ENCODE measurements around the gene PRUNE2. TPM values are rescaled to one million over a fixed set of nuclear protein-coding genes. Genes with fewer than 3 reads are reported as not detected.

Gene PRUNE2
- total and polyA plus RNA-seq, 9 of the 15 experiments (the other 6 are each of a cell fraction or from before 2014, with no cell fraction given) = 0.05 to 0.45 (median 0.18) TPM; not detected in 1

- peak; percentile 58 for TF ChIP-seq CEBPB (tag; IDR thresholded peaks at IDR 0.05)
- TF ChIP-seq ZC3H11A (IDR thresholded peaks at IDR 0.05; ENCODE audit: low read depth, low read length) = no peak
- POLR2A ChIA-PET = no interaction called here
- Histone ChIP-seq H3K9me1 (ENCODE audit: control insufficient read depth, insufficient read depth, low read length) (no peaks in the 10 kb centered on the region), H3K9me3 (replicated peaks; ENCODE audit: control insufficient read depth, insufficient read depth, low read depth, low read length) (no peaks in the 10 kb centered on the region), H3K27ac (ENCODE audit: extremely low read depth, low read depth, low read length) (no peak overlapping the region), H3K36me3 (ENCODE audit: control insufficient read depth, insufficient read depth, low read length) (no peaks in the 10 kb centered on the region), H3K4me3 (no peak overlapping the region), H4K20me1 (replicated peaks; ENCODE audit: control insufficient read depth, insufficient read depth, low read length) (no peaks in the 10 kb centered on the region), H3K9ac (ENCODE audit: insufficient read depth in 1 of 2, low read depth in 2 of 2, low read length in 2 of 2) (peak overlapping the region in 1 of 2 experiments; percentile 40; a peak in 1 of 4 replicates), H3K4me2 (ENCODE audit: insufficient read depth, low read length) (peak overlapping the region; percentile 32; the same call in 1 of the 2 replicates), H3K27me3 (ENCODE audit: control insufficient read depth in 2 of 2, insufficient read depth in 2 of 2, low read length in 2 of 2) (no peaks in the 10 kb centered on the region), H3K79me2 (ENCODE audit: control insufficient read depth, insufficient read depth, low read length) (no peaks in the 10 kb centered on the region), H3K4me1 (replicated peaks in 1 of 2; ENCODE audit: control insufficient read depth in 2 of 2, insufficient read depth in 2 of 2, low read length in 2 of 2) (no peaks in the 10 kb centered on the region; a peak in 1 of 5 replicates), H2AFZ (ENCODE audit: low read depth, low read length) (peak overlapping the region; percentile 86)
- in situ Hi-C loops (cut with MboI) (no loop called here), intact Hi-C loops (cut with micrococcal nuclease) (no loop called here)
- 20% methylated on average over 4 of the region's 4 CpGs for WGBS (ENCODE audit: insufficient coverage, low coverage, missing lambda C conversion rate)
- DNase-seq (ENCODE audit: extremely low read depth in 1 of 4, low spot score in 3 of 4) = no peak
- FAIRE-seq = no peak
- CTCF ChIA-PET (ENCODE audit: low intra/inter-chr PET ratio) = no interaction called here
- ATAC-seq = no peak
- BruUV-seq (replicated peaks) = no TSS peak
Measured at GRCh38 chr9:76676857-76677256, 229.1 kb downstream of the PRUNE2 start.

DNA sequence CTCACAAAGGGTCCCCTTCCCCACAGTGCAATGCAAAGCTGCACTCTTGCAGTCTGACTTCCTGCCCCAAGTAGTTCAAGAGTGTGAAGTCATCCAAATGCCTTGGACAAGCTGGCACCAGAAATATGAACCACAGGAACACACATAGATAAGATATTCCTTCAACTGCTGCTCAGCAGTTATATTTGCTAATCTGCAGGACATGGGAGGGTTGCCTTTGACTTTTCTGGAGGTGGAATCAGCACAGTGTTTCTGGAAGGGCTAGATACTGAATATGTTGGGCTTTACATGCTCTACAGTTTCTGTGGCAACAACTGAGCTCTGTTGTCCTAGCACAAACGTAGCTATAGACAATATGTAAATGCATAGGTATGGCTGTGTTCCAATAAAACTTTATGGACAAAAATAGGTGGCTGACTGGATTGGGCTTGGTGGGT is 238.4 kb downstream of the PRUNE2 start:
- no TSS peak for BruUV-seq (replicated peaks)
- ChIA-PET POLR2A (no interaction called here), CTCF (ENCODE audit: low intra/inter-chr PET ratio) (interaction anchor here (1.1 kb wide), 1 partner anchor 37 kb away, joined by 3 read pairs; no protein-coding TSS in a partner anchor)
- H3K4me3 ChIP-seq = no peak overlapping the region
- H3K27me3 ChIP-seq (ENCODE audit: control insufficient read depth in 2 of 2, insufficient read depth in 2 of 2, low read length in 2 of 2) = no peaks in the 10 kb centered on the region
- no peaks in the 10 kb centered on the region for H4K20me1 ChIP-seq (replicated peaks; ENCODE audit: control insufficient read depth, insufficient read depth, low read length)
- peaks cover 0 to 24% of the 10 kb centered on the region in 2 experiments; a peak in 4 of 5 replicates for H3K4me1 ChIP-seq (replicated peaks in 1 of 2; ENCODE audit: control insufficient read depth in 2 of 2, insufficient read depth in 2 of 2, low read length in 2 of 2)
- H2AFZ ChIP-seq (ENCODE audit: low read depth, low read length) = 0 out of 2 replicates have a peak overlapping the region, but pooled peaks have one; percentile 40
- H3K9me3 ChIP-seq (replicated peaks; ENCODE audit: control insufficient read depth, insufficient read depth, low read depth, low read length) = no peaks in the 10 kb centered on the region; the same call in 1 of the 2 replicates
- DNase-seq (ENCODE audit: extremely low read depth in 1 of 4, low spot score in 3 of 4) (peak in 2 of 4 experiments; percentile 47 to 55), FAIRE-seq (peak; percentile 88), ATAC-seq (peak; percentile 83)
- H3K79me2 ChIP-seq (ENCODE audit: control insufficient read depth, insufficient read depth, low read length) = no peaks in the 10 kb centered on the region
- no peak overlapping the region for H3K4me2 ChIP-seq (ENCODE audit: insufficient read depth, low read length)
- H3K9ac ChIP-seq (ENCODE audit: insufficient read depth in 1 of 2, low read depth in 2 of 2, low read length in 2 of 2) = no peak overlapping the region
- no CpG with 5 or more reads among the region's 1 CpG for WGBS (ENCODE audit: insufficient coverage, low coverage, missing lambda C conversion rate)
- no peaks in the 10 kb centered on the region for H3K9me1 ChIP-seq (ENCODE audit: control insufficient read depth, insufficient read depth, low read length)
- intact Hi-C loops (cut with micrococcal nuclease) = no loop called here
- in situ Hi-C loops (cut with MboI) = loop anchor here (10.0 kb wide), 1 partner anchor 213 kb away; the partner anchor contains the start of gene GCNT1
- peak overlapping the region; percentile 64; the same call in 2 of the 3 replicates for H3K27ac ChIP-seq (ENCODE audit: extremely low read depth, low read depth, low read length)
- no peaks in the 10 kb centered on the region for H3K36me3 ChIP-seq (ENCODE audit: control insufficient read depth, insufficient read depth, low read length)
- TF ChIP-seq ZNF436 (CRISPR knock-in tag; IDR thresholded peaks at IDR 0.05) (no peak), KLF16 (IDR thresholded peaks at IDR 0.05) (peak; percentile 45; the same call in 1 of the 2 replicates), POU5F1 (IDR thresholded peaks at IDR 0.05; ENCODE audit: borderline replicate concordance, low read depth, low read length, partially characterized antibody) (no peak), GABPA (tag; conservative IDR thresholded peaks at IDR 0.05; ENCODE audit: low read depth) (no peak; the same call in 1 of the 2 replicates), HEY1 (CRISPR knock-in tag; IDR thresholded peaks at IDR 0.05; ENCODE audit: borderline replicate concordance) (no peak), FOXK2 (conservative IDR thresholded peaks at IDR 0.05 in 1 of 2, IDR thresholded peaks at IDR 0.05 in 1 of 2; ENCODE audit: low read depth in 2 of 2) (no peak), CC2D1A (IDR thresholded peaks at IDR 0.05) (no peak)
- TF ChIP-seq, protein P1, sequence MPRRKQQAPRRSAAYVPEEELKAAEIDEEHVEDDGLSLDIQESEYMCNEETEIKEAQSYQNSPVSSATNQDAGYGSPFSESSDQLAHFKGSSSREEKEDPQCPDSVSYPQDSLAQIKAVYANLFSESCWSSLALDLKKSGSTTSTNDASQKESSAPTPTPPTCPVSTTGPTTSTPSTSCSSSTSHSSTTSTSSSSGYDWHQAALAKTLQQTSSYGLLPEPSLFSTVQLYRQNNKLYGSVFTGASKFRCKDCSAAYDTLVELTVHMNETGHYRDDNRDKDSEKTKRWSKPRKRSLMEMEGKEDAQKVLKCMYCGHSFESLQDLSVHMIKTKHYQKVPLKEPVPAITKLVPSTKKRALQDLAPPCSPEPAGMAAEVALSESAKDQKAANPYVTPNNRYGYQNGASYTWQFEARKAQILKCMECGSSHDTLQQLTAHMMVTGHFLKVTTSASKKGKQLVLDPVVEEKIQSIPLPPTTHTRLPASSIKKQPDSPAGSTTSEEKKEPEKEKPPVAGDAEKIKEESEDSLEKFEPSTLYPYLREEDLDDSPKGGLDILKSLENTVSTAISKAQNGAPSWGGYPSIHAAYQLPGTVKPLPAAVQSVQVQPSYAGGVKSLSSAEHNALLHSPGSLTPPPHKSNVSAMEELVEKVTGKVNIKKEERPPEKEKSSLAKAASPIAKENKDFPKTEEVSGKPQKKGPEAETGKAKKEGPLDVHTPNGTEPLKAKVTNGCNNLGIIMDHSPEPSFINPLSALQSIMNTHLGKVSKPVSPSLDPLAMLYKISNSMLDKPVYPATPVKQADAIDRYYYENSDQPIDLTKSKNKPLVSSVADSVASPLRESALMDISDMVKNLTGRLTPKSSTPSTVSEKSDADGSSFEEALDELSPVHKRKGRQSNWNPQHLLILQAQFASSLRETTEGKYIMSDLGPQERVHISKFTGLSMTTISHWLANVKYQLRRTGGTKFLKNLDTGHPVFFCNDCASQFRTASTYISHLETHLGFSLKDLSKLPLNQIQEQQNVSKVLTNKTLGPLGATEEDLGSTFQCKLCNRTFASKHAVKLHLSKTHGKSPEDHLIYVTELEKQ (CRISPR knock-in tag; IDR thresholded peaks at IDR 0.05) = no peak

All from K562 (cell line).